Measurements from ENCODE around the gene PEX14.

The PEX14 gene

DNA sequence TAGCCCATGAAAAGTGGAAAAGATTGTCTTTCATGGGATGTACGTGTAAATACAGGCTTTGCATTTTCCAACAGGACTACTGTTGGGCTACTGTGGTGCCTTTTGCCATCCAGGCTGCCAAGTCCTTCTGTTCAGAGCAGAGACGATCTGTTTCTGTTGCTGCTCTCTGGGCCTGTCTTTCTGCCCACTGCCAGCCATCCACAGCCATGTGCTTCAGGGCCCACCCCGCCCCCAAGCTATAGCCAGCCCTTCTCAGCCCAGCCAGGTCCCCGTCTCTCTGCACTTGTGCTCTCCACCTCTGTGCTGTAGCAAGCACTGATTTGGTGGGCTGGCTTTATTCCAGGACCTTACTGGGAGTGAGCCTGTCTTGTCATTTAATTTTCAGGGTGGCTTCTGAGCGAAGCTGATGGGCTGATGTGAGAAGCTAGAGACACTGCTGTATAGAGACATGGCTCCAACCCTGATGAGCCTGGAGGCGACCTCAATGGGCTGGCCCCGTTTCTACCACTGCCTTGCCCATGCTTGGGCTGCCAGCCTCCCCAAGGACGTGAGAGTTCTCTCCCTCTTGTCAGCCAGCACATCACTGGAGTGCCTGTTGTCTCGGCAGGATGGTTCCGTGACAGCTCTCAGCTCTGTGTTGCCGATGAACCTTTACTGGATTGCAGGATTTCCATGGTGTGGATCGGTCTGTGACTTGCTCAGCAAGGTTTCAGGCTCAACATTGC is 137.8 kb downstream of the PEX14 start:
- CTCF ChIA-PET = interaction anchor here (1.3 kb wide), 1 partner anchor 29 kb away, joined by 3 read pairs; no protein-coding TSS in a partner anchor
- TF ChIP-seq, protein P1, sequence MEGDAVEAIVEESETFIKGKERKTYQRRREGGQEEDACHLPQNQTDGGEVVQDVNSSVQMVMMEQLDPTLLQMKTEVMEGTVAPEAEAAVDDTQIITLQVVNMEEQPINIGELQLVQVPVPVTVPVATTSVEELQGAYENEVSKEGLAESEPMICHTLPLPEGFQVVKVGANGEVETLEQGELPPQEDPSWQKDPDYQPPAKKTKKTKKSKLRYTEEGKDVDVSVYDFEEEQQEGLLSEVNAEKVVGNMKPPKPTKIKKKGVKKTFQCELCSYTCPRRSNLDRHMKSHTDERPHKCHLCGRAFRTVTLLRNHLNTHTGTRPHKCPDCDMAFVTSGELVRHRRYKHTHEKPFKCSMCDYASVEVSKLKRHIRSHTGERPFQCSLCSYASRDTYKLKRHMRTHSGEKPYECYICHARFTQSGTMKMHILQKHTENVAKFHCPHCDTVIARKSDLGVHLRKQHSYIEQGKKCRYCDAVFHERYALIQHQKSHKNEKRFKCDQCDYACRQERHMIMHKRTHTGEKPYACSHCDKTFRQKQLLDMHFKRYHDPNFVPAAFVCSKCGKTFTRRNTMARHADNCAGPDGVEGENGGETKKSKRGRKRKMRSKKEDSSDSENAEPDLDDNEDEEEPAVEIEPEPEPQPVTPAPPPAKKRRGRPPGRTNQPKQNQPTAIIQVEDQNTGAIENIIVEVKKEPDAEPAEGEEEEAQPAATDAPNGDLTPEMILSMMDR (IDR thresholded peaks at IDR 0.05; ENCODE audit: control extremely low read depth, extremely low read depth, low read depth, missing control alignments) = no peak
- POLR2A ChIA-PET = no interaction called here
- DNase-seq (ENCODE audit: extremely low spot score) = no peak

- TF ChIP-seq, protein P1 (IDR thresholded peaks at IDR 0.05; ENCODE audit: control extremely low read depth, extremely low read depth, low read depth, missing control alignments) = no peak
- CTCF ChIA-PET = interaction anchor here (1.3 kb wide), 1 partner anchor 106 kb away, joined by 3 read pairs; no protein-coding TSS in a partner anchor
- DNase-seq (ENCODE audit: extremely low spot score) = no peak
- POLR2A ChIA-PET = no interaction called here
These were observed 138.6 kb downstream of the PEX14 start for GRCh38 chr1:10613340-10613739.

- ChIA-PET POLR2A (no interaction called here), CTCF (interaction anchor here (1.3 kb wide), 1 partner anchor 106 kb away, joined by 3 read pairs; no protein-coding TSS in a partner anchor)
- no peak for DNase-seq (ENCODE audit: extremely low spot score)
- TF ChIP-seq, protein P1 (IDR thresholded peaks at IDR 0.05; ENCODE audit: control extremely low read depth, extremely low read depth, low read depth, missing control alignments) = no peak
These were observed 139.1 kb downstream of the PEX14 start for GRCh38 chr1:10613861-10614260.

GRCh38 chr1:10614377-10615225 is 139.9 kb downstream of the PEX14 start:
- ChIA-PET POLR2A (no interaction called here), CTCF (interaction anchor here (1.3 kb wide), 1 partner anchor 107 kb away, joined by 3 read pairs; no protein-coding TSS in a partner anchor)
- DNase-seq (ENCODE audit: extremely low spot score) = no peak
- TF ChIP-seq, protein P1 (IDR thresholded peaks at IDR 0.05; ENCODE audit: control extremely low read depth, extremely low read depth, low read depth, missing control alignments) = no peak

- CTCF ChIA-PET = no interaction called here
- DNase-seq (ENCODE audit: extremely low spot score) = no peak
- TF ChIP-seq, protein P1 (IDR thresholded peaks at IDR 0.05; ENCODE audit: control extremely low read depth, extremely low read depth, low read depth, missing control alignments) = no peak
- POLR2A ChIA-PET = no interaction called here
These were observed 140.6 kb downstream of the PEX14 start for GRCh38 chr1:10615332-10615731.

- POLR2A ChIA-PET = no interaction called here
- TF ChIP-seq, protein P1 (IDR thresholded peaks at IDR 0.05; ENCODE audit: control extremely low read depth, extremely low read depth, low read depth, missing control alignments) = no peak
- no peak for DNase-seq (ENCODE audit: extremely low spot score)
- CTCF ChIA-PET = no interaction called here
These were observed 141.4 kb downstream of the PEX14 start for GRCh38 chr1:10615932-10616671.

Data from GM10248 (cell line).